ENCODE measurements around the gene TPSG1. TPM values are rescaled to one million over a fixed set of nuclear protein-coding genes. Genes with fewer than 3 reads are reported as not detected.
A peak's percentile ranks its signal among the peaks of the same experiment; 100 is the strongest.
"Not testable (repeated sequence)": the region's sequence is repeated elsewhere in the genome, so short reads cannot be mapped to it uniquely, and the experiment has no call there.

The TPSG1 gene
- not detected for total RNA-seq

GRCh38 chr16:1225051-1225451 is at the start of gene TPSG1:
TPSG1 (minus strand) TSS chr16:1225268; CDS start chr16:1225252, 16 bp downstream.
- Mint-ChIP-seq H3K27me3 (no peaks in the 10 kb centered on the region), H3K9me3 (ENCODE audit: low read depth) (no peaks in the 10 kb centered on the region), H3K4me1 (no peaks in the 10 kb centered on the region), H3K36me3 (ENCODE audit: low read depth) (no peaks in the 10 kb centered on the region), H3K27ac (no peak within 1 kb of the TSS), H3K4me3 (no peak within 1 kb of the TSS)
- ChIA-PET POLR2A (no interaction called here), CTCF (no interaction called here)
- no peak for DNase-seq
- intact Hi-C loops (cut with DNase I, micrococcal nuclease), result no loop called here
- no peak for ATAC-seq

GRCh38 chr16:1274767-1275166 is 49.7 kb upstream of the TPSG1 start:
- DNase-seq (no peak), ATAC-seq (no peak)
- no peak overlapping the region for H3K27ac Mint-ChIP-seq
- ChIA-PET CTCF (no interaction called here), POLR2A (no interaction called here)
- H3K27me3 Mint-ChIP-seq, result peaks cover 13% of the 10 kb centered on the region
- no peaks in the 10 kb centered on the region for H3K9me3 Mint-ChIP-seq (ENCODE audit: low read depth)
- no peaks in the 10 kb centered on the region for H3K36me3 Mint-ChIP-seq (ENCODE audit: low read depth)
- H3K4me3 Mint-ChIP-seq, result no peak overlapping the region
- peaks cover 2% of the 10 kb centered on the region for H3K4me1 Mint-ChIP-seq
- intact Hi-C loops (cut with DNase I, micrococcal nuclease), result no loop called here

GRCh38 chr16:1273816-1274215 is 48.7 kb upstream of the TPSG1 start:
- DNase-seq (no peak), ATAC-seq (no peak)
- Mint-ChIP-seq H3K27ac (no peak overlapping the region), H3K27me3 (peaks cover 13% of the 10 kb centered on the region), H3K36me3 (ENCODE audit: low read depth) (no peaks in the 10 kb centered on the region), H3K9me3 (ENCODE audit: low read depth) (no peaks in the 10 kb centered on the region), H3K4me3 (no peak overlapping the region), H3K4me1 (peaks cover 2% of the 10 kb centered on the region)
- POLR2A ChIA-PET, result no interaction called here
- CTCF ChIA-PET, result interaction anchor here (0.8 kb wide), 1 partner anchor 268 kb away, joined by 3 read pairs; no protein-coding TSS in a partner anchor
- intact Hi-C loops (cut with DNase I, micrococcal nuclease), result no loop called here

- POLR2A ChIA-PET, result no interaction called here
- intact Hi-C loops (cut with DNase I, micrococcal nuclease), result no loop called here
- no peaks in the 10 kb centered on the region for H3K9me3 Mint-ChIP-seq (ENCODE audit: low read depth)
- CTCF ChIA-PET, result no interaction called here
- no peak overlapping the region for H3K27ac Mint-ChIP-seq
- DNase-seq (no peak), ATAC-seq (no peak)
- peaks cover 11% of the 10 kb centered on the region for H3K27me3 Mint-ChIP-seq
- H3K4me3 Mint-ChIP-seq, result no peak overlapping the region
- H3K4me1 Mint-ChIP-seq, result peaks cover 2% of the 10 kb centered on the region
- no peaks in the 10 kb centered on the region for H3K36me3 Mint-ChIP-seq (ENCODE audit: low read depth)
These were observed 47.6 kb upstream of the TPSG1 start for GRCh38 chr16:1272453-1273198.

GRCh38 chr16:1271724-1272413 is 46.8 kb upstream of the TPSG1 start:
- intact Hi-C loops (cut with DNase I, micrococcal nuclease); CTCF ChIA-PET; POLR2A ChIA-PET; H3K4me3 Mint-ChIP-seq; H3K36me3 Mint-ChIP-seq (ENCODE audit: low read depth); H3K4me1 Mint-ChIP-seq; H3K27ac Mint-ChIP-seq; H3K27me3 Mint-ChIP-seq; H3K9me3 Mint-ChIP-seq (ENCODE audit: low read depth); ATAC-seq: not testable (repeated sequence)
- peak; percentile 21 for DNase-seq

- peaks cover 10% of the 10 kb centered on the region for H3K27me3 Mint-ChIP-seq
- peaks cover 2% of the 10 kb centered on the region for H3K4me1 Mint-ChIP-seq
- ATAC-seq, result no peak
- ChIA-PET POLR2A (no interaction called here), CTCF (interaction anchor here (1.2 kb wide), 1 partner anchor 30 kb away, joined by 4 read pairs; no protein-coding TSS in a partner anchor)
- H3K4me3 Mint-ChIP-seq, result no peak overlapping the region
- no peak for DNase-seq
- no peak overlapping the region for H3K27ac Mint-ChIP-seq
- intact Hi-C loops (cut with DNase I, micrococcal nuclease), result no loop called here
- H3K36me3 Mint-ChIP-seq (ENCODE audit: low read depth), result no peaks in the 10 kb centered on the region
- H3K9me3 Mint-ChIP-seq (ENCODE audit: low read depth), result no peaks in the 10 kb centered on the region
These were observed 46.3 kb upstream of the TPSG1 start for GRCh38 chr16:1271380-1271723.

- H3K27me3 Mint-ChIP-seq; CTCF ChIA-PET; H3K4me1 Mint-ChIP-seq; H3K27ac Mint-ChIP-seq; H3K4me3 Mint-ChIP-seq; DNase-seq; H3K9me3 Mint-ChIP-seq (ENCODE audit: low read depth); H3K36me3 Mint-ChIP-seq (ENCODE audit: low read depth); ATAC-seq; POLR2A ChIA-PET; intact Hi-C loops (cut with DNase I, micrococcal nuclease): not testable (repeated sequence)
These were observed 44.4 kb upstream of the TPSG1 start for GRCh38 chr16:1269418-1269817.

- DNase-seq (no peak), ATAC-seq (no peak)
- peaks cover 8% of the 10 kb centered on the region for H3K9me3 Mint-ChIP-seq (ENCODE audit: low read depth)
- ChIA-PET CTCF (no interaction called here), POLR2A (no interaction called here)
- no peaks in the 10 kb centered on the region for H3K36me3 Mint-ChIP-seq (ENCODE audit: low read depth)
- no peak overlapping the region for H3K27ac Mint-ChIP-seq
- no peaks in the 10 kb centered on the region for H3K4me1 Mint-ChIP-seq
- H3K4me3 Mint-ChIP-seq, result no peak overlapping the region
- H3K27me3 Mint-ChIP-seq, result peaks cover 4% of the 10 kb centered on the region
- intact Hi-C loops (cut with DNase I, micrococcal nuclease), result no loop called here
These were observed 40.8 kb upstream of the TPSG1 start for GRCh38 chr16:1265826-1266225.

- POLR2A ChIA-PET, result no interaction called here
- Mint-ChIP-seq H3K4me1 (no peaks in the 10 kb centered on the region), H3K27me3 (peaks cover 9% of the 10 kb centered on the region), H3K9me3 (ENCODE audit: low read depth) (peaks cover 8% of the 10 kb centered on the region), H3K27ac (no peak overlapping the region), H3K36me3 (ENCODE audit: low read depth) (no peaks in the 10 kb centered on the region), H3K4me3 (no peak overlapping the region)
- CTCF ChIA-PET, result no interaction called here
- no peak for ATAC-seq
- intact Hi-C loops (cut with DNase I, micrococcal nuclease), result no loop called here
- no peak for DNase-seq
These were observed 40.1 kb upstream of the TPSG1 start for GRCh38 chr16:1265090-1265630.

- H3K27ac Mint-ChIP-seq, result no peak overlapping the region
- no peaks in the 10 kb centered on the region for H3K36me3 Mint-ChIP-seq (ENCODE audit: low read depth)
- ATAC-seq, result no peak
- H3K4me1 Mint-ChIP-seq, result no peaks in the 10 kb centered on the region
- DNase-seq, result no peak
- peaks cover 11% of the 10 kb centered on the region for H3K27me3 Mint-ChIP-seq
- intact Hi-C loops (cut with DNase I, micrococcal nuclease), result no loop called here
- no peak overlapping the region for H3K4me3 Mint-ChIP-seq
- ChIA-PET CTCF (no interaction called here), POLR2A (no interaction called here)
- H3K9me3 Mint-ChIP-seq (ENCODE audit: low read depth), result peaks cover 8% of the 10 kb centered on the region
These were observed 39.4 kb upstream of the TPSG1 start for GRCh38 chr16:1264345-1265089.

GRCh38 chr16:1263591-1264344 is 38.7 kb upstream of the TPSG1 start:
- intact Hi-C loops (cut with DNase I, micrococcal nuclease), result no loop called here
- ATAC-seq, result no peak
- no peaks in the 10 kb centered on the region for H3K36me3 Mint-ChIP-seq (ENCODE audit: low read depth)
- CTCF ChIA-PET, result interaction anchor here (0.5 kb wide), 1 partner anchor 17 kb away, joined by 4 read pairs; no protein-coding TSS in a partner anchor
- POLR2A ChIA-PET, result no interaction called here
- peaks cover 5% of the 10 kb centered on the region for H3K4me1 Mint-ChIP-seq
- no peak for DNase-seq
- H3K4me3 Mint-ChIP-seq, result no peak overlapping the region
- H3K27ac Mint-ChIP-seq, result no peak overlapping the region
- peaks cover 8% of the 10 kb centered on the region for H3K9me3 Mint-ChIP-seq (ENCODE audit: low read depth)
- peaks cover 16% of the 10 kb centered on the region for H3K27me3 Mint-ChIP-seq
